ENCODE results near the gene MAL.

MAL gene

DNA sequence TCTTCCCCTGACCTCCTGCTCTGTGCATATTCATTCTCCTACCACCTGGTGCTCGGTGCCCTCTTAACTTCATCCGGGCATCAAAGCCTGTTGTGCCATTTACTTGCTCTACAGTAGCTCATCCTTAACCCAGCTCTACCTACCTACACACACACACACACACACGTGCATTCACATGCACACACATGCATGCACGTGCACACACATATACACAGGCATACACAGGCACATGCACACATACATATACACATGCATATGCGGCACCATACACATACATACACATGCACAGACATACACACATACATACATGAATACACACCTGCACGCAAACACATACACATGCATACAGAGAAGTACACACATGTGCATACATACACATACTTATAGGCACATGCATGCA lies 14.5 kb downstream of the MAL start:
- TF ChIP-seq, protein P1, sequence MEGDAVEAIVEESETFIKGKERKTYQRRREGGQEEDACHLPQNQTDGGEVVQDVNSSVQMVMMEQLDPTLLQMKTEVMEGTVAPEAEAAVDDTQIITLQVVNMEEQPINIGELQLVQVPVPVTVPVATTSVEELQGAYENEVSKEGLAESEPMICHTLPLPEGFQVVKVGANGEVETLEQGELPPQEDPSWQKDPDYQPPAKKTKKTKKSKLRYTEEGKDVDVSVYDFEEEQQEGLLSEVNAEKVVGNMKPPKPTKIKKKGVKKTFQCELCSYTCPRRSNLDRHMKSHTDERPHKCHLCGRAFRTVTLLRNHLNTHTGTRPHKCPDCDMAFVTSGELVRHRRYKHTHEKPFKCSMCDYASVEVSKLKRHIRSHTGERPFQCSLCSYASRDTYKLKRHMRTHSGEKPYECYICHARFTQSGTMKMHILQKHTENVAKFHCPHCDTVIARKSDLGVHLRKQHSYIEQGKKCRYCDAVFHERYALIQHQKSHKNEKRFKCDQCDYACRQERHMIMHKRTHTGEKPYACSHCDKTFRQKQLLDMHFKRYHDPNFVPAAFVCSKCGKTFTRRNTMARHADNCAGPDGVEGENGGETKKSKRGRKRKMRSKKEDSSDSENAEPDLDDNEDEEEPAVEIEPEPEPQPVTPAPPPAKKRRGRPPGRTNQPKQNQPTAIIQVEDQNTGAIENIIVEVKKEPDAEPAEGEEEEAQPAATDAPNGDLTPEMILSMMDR (conservative IDR thresholded peaks at IDR 0.05; ENCODE audit: low read length), result no peak
- no peak overlapping the region for H3K4me3 ChIP-seq (ENCODE audit: low read length)
- DNase-seq (ENCODE audit: low read depth), result no peak

DNA sequence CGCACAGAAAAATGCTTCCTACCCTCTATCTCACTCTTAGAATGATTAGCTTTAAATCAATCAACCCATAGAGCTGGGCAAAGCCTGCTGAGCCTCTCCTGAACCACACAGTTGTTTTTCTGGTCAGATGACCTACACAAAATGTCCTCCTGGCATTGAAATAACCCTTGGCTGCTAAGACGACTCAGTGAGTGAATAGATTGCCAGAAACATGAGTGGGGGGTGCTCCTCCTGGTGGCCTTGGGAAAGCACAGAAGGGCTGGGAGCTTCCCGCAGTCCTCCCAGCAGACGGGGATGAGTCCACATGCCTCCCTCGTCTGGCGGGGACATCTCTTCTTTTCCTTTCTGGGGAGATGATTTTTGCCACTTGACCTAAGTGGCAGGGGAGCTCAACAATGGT lies 14.9 kb downstream of the MAL start:
- TF ChIP-seq, protein P1 (conservative IDR thresholded peaks at IDR 0.05; ENCODE audit: low read length), result no peak
- no peak for DNase-seq (ENCODE audit: low read depth)
- no peak overlapping the region for H3K4me3 ChIP-seq (ENCODE audit: low read length)

- TF ChIP-seq, protein P1 (conservative IDR thresholded peaks at IDR 0.05; ENCODE audit: low read length), result no peak
- no peak for DNase-seq (ENCODE audit: low read depth)
- H3K4me3 ChIP-seq (ENCODE audit: low read length), result no peak overlapping the region
Observed at GRCh38 chr2:95041060-95041823, 15.7 kb downstream of the MAL start.

- no peak for DNase-seq (ENCODE audit: low read depth)
- H3K4me3 ChIP-seq (ENCODE audit: low read length), result no peak overlapping the region
- TF ChIP-seq, protein P1 (conservative IDR thresholded peaks at IDR 0.05; ENCODE audit: low read length), result no peak
Observed at GRCh38 chr2:95041824-95042442, 16.4 kb downstream of the MAL start.

DNA sequence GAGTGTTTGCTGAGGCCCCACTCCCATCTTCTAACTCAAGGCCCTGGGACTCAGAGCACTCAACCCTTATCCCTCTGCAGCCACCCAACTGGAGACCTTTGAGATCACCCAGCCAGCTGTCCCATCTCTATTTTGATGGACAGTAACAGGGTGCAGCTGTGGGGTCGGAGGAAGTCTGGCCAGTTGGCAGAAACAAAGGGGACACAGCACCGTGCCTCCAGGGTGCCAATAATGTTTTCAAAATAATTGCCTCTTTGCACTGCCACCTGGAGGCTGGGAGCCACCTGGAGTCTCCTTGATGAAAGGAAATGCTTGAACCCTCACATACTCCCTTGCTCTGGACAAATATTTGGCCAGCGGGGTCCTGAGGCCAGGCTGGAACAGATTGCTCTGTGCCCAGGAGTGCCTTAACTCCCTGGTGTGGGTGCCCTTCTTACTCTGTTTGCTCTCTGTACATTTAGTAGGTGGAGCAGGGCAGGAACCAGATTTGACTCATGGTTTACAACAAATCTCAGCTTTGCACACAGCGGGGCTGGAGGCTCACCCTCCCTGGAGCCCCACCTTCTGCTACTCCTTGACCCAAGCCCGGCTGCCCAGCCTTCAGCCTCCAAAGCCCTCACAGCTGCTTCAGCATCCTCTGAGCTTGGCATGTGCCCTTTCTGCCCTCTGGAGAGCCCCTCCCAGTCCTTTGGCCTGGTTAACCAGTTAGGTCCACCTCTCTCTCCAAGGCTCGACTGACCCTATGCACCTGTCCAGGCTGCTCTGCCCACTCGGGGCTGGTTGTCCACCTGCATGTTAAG lies 17.2 kb downstream of the MAL start:
- TF ChIP-seq, protein P1 (conservative IDR thresholded peaks at IDR 0.05; ENCODE audit: low read length), result no peak
- no peak overlapping the region for H3K4me3 ChIP-seq (ENCODE audit: low read length)
- no peak for DNase-seq (ENCODE audit: low read depth)

DNA sequence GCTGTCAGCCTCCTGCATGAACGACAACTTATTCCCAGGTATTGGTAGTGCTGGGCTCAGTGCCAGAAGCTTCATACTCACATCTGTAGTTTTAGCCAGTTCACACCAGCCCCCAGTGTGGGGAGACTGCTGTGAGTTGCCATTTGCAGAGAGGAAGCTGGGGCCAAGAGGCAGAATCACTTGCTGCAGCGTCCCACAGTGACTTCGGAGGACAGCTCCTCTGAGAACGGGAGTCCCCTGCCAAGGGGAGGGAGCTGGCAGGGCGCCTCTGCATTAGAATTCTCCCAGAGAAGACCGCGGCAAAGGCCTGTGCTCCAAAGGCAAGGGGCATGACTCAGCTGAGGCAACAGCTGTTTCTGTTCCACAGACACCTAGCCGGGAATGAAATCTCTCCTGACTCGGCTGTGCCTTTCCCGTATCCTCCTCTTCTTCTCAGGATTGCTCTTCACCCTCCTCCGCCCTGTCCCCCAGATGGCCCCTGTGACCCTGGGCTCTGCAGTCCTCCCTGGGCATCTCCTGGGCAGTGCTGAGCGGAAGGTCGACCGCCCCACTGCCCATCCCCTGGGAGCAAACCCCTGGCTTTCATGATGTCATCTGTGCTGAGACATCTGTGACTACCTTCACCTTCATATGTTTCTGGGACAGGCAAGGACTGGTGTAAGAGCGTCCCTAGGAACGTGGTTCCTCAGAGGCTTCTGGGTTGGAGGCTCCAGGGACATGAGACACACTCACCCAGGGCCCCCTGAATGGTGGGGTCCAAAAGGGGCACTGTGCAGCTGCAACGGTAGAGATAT lies 18.0 kb downstream of the MAL start:
- TF ChIP-seq, protein P1 (conservative IDR thresholded peaks at IDR 0.05; ENCODE audit: low read length), result no peak
- no peak overlapping the region for H3K4me3 ChIP-seq (ENCODE audit: low read length)
- DNase-seq (ENCODE audit: low read depth), result peak; percentile 82
